OCI-LY7 (cell line): ENCODE measurements around the gene RNF213. TPM values are rescaled to one million over a fixed set of nuclear protein-coding genes. Genes with fewer than 3 reads are reported as not detected.

ENCODE experiments used
- BruUV-seq: library from RNA; stranded (reverse); fragments of 400-500 nt; replicated peaks from 2 replicates; lab custom pipeline; 2021; lab: Mats Ljungman, UMichigan
- CTCF ChIA-PET: fragments of 300-600 bp; sonication (Branson Sonifier 250); formaldehyde crosslinking; loops from one replicate; lab custom pipeline; 2022; ENCODE audit warnings: antibody characterized with exemption; ENCODE audit not compliant: unreplicated experiment; lab: Charles Lee
- POLR2A ChIA-PET: fragments of 300-600 bp; sonication (Branson Sonifier 250); formaldehyde crosslinking; loops from one replicate; lab custom pipeline; 2022; ENCODE audit warnings: antibody characterized with exemption; lab: Charles Lee
- DNase-seq: peaks from one replicate; pipeline ENCODE4 v3.0.0-alpha.2; 2015; ENCODE audit warnings: low spot score
- H2AFZ ChIP-seq: fragments of 200-600 bp; sonication (generic), shearing (Covaris generic); 2 replicates; pipeline ENCODE4 v1.6.1; 2014; ENCODE audit warnings: mild to moderate bottlenecking, antibody characterized with exemption, low read length, moderate library complexity
- H3K27ac ChIP-seq: fragments of 200-600 bp; sonication (generic); 2 replicates; pipeline ENCODE4 v1.5.1; 2014; ENCODE audit warnings: mixed run types, low read depth, mild to moderate bottlenecking, moderate library complexity, low read length, inconsistent platforms; ENCODE audit not compliant: poor library complexity, severe bottlenecking
- H3K36me3 ChIP-seq: fragments of 200-600 bp; sonication (generic); 2 replicates; pipeline ENCODE4 v1.6.1; 2014; ENCODE audit warnings: mild to moderate bottlenecking, antibody characterized with exemption, low read length, moderate library complexity, mixed read lengths; ENCODE audit not compliant: insufficient read depth
- H3K4me1 ChIP-seq: fragments of 200-600 bp; sonication (generic); 2 replicates; pipeline ENCODE4 v1.5.1; 2014; ENCODE audit warnings: mild to moderate bottlenecking, low read length; ENCODE audit not compliant: insufficient read depth, poor library complexity, severe bottlenecking
- H3K4me2 ChIP-seq: fragments of 200-600 bp; sonication (generic); 2 replicates; pipeline ENCODE4 v1.6.1; 2014; ENCODE audit warnings: mild to moderate bottlenecking, low read length
- H3K4me3 ChIP-seq: fragments of 200-600 bp; sonication (generic); 2 replicates; pipeline ENCODE4 v1.5.1; 2014; ENCODE audit warnings: mild to moderate bottlenecking, low read depth, low read length; ENCODE audit not compliant: poor library complexity, severe bottlenecking
- H3K79me2 ChIP-seq: fragments of 200-600 bp; sonication (generic); 2 replicates; pipeline ENCODE4 v1.6.1; 2016; ENCODE audit warnings: low read depth, mild to moderate bottlenecking, low read length, moderate library complexity, mixed read lengths; ENCODE audit not compliant: insufficient read depth
- H3K9me2 ChIP-seq: fragments of 200-600 bp; sonication (generic); 2 replicates; pipeline ENCODE4 v1.6.1; 2016; ENCODE audit warnings: mild to moderate bottlenecking, low read length, mixed read lengths; ENCODE audit not compliant: insufficient read depth
- H3K9me3 ChIP-seq: fragments of 200-600 bp; sonication (generic); 2 replicates; pipeline ENCODE4 v1.6.1; 2014; ENCODE audit warnings: mild to moderate bottlenecking, mixed run types, low read length, mixed read lengths
- H4K20me1 ChIP-seq: fragments of 200-600 bp; sonication (generic); 2 replicates; pipeline ENCODE4 v1.6.1; 2014; ENCODE audit warnings: mild to moderate bottlenecking, antibody characterized with exemption, low read length, moderate library complexity, mixed read lengths; ENCODE audit not compliant: insufficient read depth
- CTCF ChIP-seq: fragments of 200-600 bp; sonication (generic); conservative IDR thresholded peaks from 2 replicates; pipeline ENCODE4 v1.5.1; 2014; ENCODE audit warnings: mild to moderate bottlenecking, antibody characterized with exemption, low read length, moderate library complexity, mixed read lengths
- EZH2phosphoT487 ChIP-seq: fragments of 200-600 bp; sonication (generic); IDR thresholded peaks from 2 replicates; pipeline ENCODE4 v1.6.1; 2018; ENCODE audit warnings: low read depth, borderline replicate concordance, mild to moderate bottlenecking, mixed run types, antibody characterized with exemption, low read length, moderate library complexity, mixed read lengths
- intact Hi-C: fragments of 100-400 bp; cut with micrococcal nuclease; formaldehyde crosslinking; loops from one replicate; pipeline ENCODE4 v1.10.0; 2022; ENCODE audit not compliant: unreplicated experiment
- total RNA-seq, 2 experiments: library from RNA; depleted of rRNA in 1 of 2; stranded (reverse); fragments of >200 nt in 1 of 2; shearing (Covaris generic) in 1 of 2; gene quantifications; 2 replicates each; pipeline ENCODE4 v1.2.3, GENCODE V29; 2014 to 2022

RNF213 gene
- total RNA-seq, 2 experiments from 2014 or later, result 58.8 to 68.6 TPM

GRCh38 chr17:80432350-80432955, 171.8 kb downstream of the RNF213 start:
- CTCF ChIA-PET, result no interaction called here
- POLR2A ChIA-PET, result no interaction called here
- H3K27ac ChIP-seq, result no peak overlapping the region
- no peak overlapping the region for H3K4me3 ChIP-seq
- TF ChIP-seq EZH2phosphoT487 (no peak), CTCF (no peak)
- H3K4me2 ChIP-seq, result no peak overlapping the region
- DNase-seq, result no peak
- H3K9me2 ChIP-seq, result no peaks in the 10 kb centered on the region
- H3K36me3 ChIP-seq, result no peaks in the 10 kb centered on the region
- no peaks in the 10 kb centered on the region for H4K20me1 ChIP-seq
- intact Hi-C loops, result no loop called here
- H3K79me2 ChIP-seq, result no peaks in the 10 kb centered on the region
- no TSS peak for BruUV-seq
- H3K4me1 ChIP-seq, result no peaks in the 10 kb centered on the region
- H2AFZ ChIP-seq, result no peak overlapping the region
- H3K9me3 ChIP-seq, result no peaks in the 10 kb centered on the region

GRCh38 chr17:80432961-80433550, 172.4 kb downstream of the RNF213 start:
- Histone ChIP-seq H3K36me3 (no peaks in the 10 kb centered on the region), H3K79me2 (no peaks in the 10 kb centered on the region), H4K20me1 (no peaks in the 10 kb centered on the region), H3K4me3 (no peak overlapping the region), H3K9me3 (no peaks in the 10 kb centered on the region), H3K4me2 (no peak overlapping the region), H2AFZ (no peak overlapping the region), H3K27ac (no peak overlapping the region), H3K9me2 (no peaks in the 10 kb centered on the region), H3K4me1 (no peaks in the 10 kb centered on the region)
- TF ChIP-seq CTCF (no peak), EZH2phosphoT487 (no peak)
- BruUV-seq, result no TSS peak
- POLR2A ChIA-PET, result no interaction called here
- CTCF ChIA-PET, result no interaction called here
- no peak for DNase-seq
- intact Hi-C loops, result no loop called here
